HepG2 (cell line): ENCODE results near the gene LARP1. TPM values are rescaled to one million over a fixed set of nuclear protein-coding genes. Genes with fewer than 3 reads are reported as not detected.

Experiments used
- KAT2B ChIP-seq: fragments of 150-350 bp; IDR thresholded peaks from 2 replicates; pipeline ENCODE4 v1.6.1; 2014; ENCODE audit warnings: low read depth, low read length, borderline replicate concordance
- MAF1 ChIP-seq: sonication (generic); formaldehyde crosslinking; IDR thresholded peaks from 2 replicates; pipeline ENCODE4 v1.5.0; 2020; ENCODE audit warnings: missing genetic modification reagents, borderline replicate concordance
- MED8 ChIP-seq: sonication (generic); formaldehyde crosslinking; IDR thresholded peaks from 2 replicates; pipeline ENCODE4 v1.8.1; 2023; ENCODE audit warnings: mild to moderate bottlenecking, missing genetic modification reagents; ENCODE audit not compliant: insufficient replicate concordance
- NFE2L1 ChIP-seq: sonication (generic); formaldehyde crosslinking; IDR thresholded peaks from 2 replicates; pipeline ENCODE4 v1.4.0; 2020; ENCODE audit warnings: missing genetic modification reagents, mild to moderate bottlenecking, borderline replicate concordance
- PRPF4 ChIP-seq: fragments of 200-400 bp; formaldehyde crosslinking; IDR thresholded peaks from 2 replicates; pipeline ENCODE4 v1.6.1; 2016; ENCODE audit warnings: low read length, low read depth; ENCODE audit not compliant: poor library complexity, severe bottlenecking
- RFXAP ChIP-seq: sonication (generic); formaldehyde crosslinking; IDR thresholded peaks from 2 replicates; pipeline ENCODE4 v1.4.0; 2020; ENCODE audit warnings: missing genetic modification reagents, borderline replicate concordance
- TOPORS ChIP-seq: sonication (generic); formaldehyde crosslinking; IDR thresholded peaks from 2 replicates; pipeline ENCODE4 v1.8.0; 2023; ENCODE audit warnings: mild to moderate bottlenecking, missing genetic modification reagents
- TSC22D2 ChIP-seq: sonication (generic); formaldehyde crosslinking; IDR thresholded peaks from 2 replicates; pipeline ENCODE4 v1.5.1; 2020; ENCODE audit warnings: missing genetic modification reagents, mild to moderate bottlenecking, borderline replicate concordance
- ZBTB38 ChIP-seq: sonication (generic); formaldehyde crosslinking; IDR thresholded peaks from 2 replicates; pipeline ENCODE4 v1.5.1; 2020; ENCODE audit warnings: mild to moderate bottlenecking, missing genetic modification reagents
- ZFP91 ChIP-seq: sonication (generic); formaldehyde crosslinking; IDR thresholded peaks from 2 replicates; pipeline ENCODE4 v1.9.0; 2022; ENCODE audit warnings: missing genetic modification reagents, mild to moderate bottlenecking, borderline replicate concordance
- ZNF225 ChIP-seq: sonication (generic); formaldehyde crosslinking; IDR thresholded peaks from 2 replicates; pipeline ENCODE4 v1.4.0; 2020; ENCODE audit warnings: mild to moderate bottlenecking, missing genetic modification reagents
- ZNF235 ChIP-seq: sonication (generic); formaldehyde crosslinking; IDR thresholded peaks from 2 replicates; pipeline ENCODE4 v1.8.1; 2023; ENCODE audit warnings: mild to moderate bottlenecking, missing genetic modification reagents, borderline replicate concordance
- ZNF274 ChIP-seq: sonication (generic); formaldehyde crosslinking; IDR thresholded peaks from 2 replicates; pipeline ENCODE4 v1.5.1; 2020; ENCODE audit warnings: mild to moderate bottlenecking, missing genetic modification reagents
- ZNF317 ChIP-seq: sonication (generic); formaldehyde crosslinking; IDR thresholded peaks from 2 replicates; pipeline ENCODE4 v1.5.0; 2020; ENCODE audit warnings: mild to moderate bottlenecking, missing genetic modification reagents
- ZNF431 ChIP-seq: sonication (generic); formaldehyde crosslinking; IDR thresholded peaks from 2 replicates; pipeline ENCODE4 v1.9.0; 2022; ENCODE audit warnings: missing genetic modification reagents, low read depth, mild to moderate bottlenecking, borderline replicate concordance
- ZNF446 ChIP-seq: sonication (generic); formaldehyde crosslinking; IDR thresholded peaks from 2 replicates; pipeline ENCODE4 v1.5.0; 2020; ENCODE audit warnings: mild to moderate bottlenecking, missing genetic modification reagents
- ZNF484 ChIP-seq: sonication (generic); formaldehyde crosslinking; IDR thresholded peaks from 2 replicates; pipeline ENCODE4 v1.5.1; 2020; ENCODE audit warnings: mild to moderate bottlenecking, low read depth, missing genetic modification reagents, borderline replicate concordance
- ZNF547 ChIP-seq: sonication (generic); formaldehyde crosslinking; IDR thresholded peaks from 2 replicates; pipeline ENCODE4 v1.5.1; 2020; ENCODE audit warnings: mild to moderate bottlenecking, missing genetic modification reagents
- ZNF660 ChIP-seq: sonication (generic); formaldehyde crosslinking; IDR thresholded peaks from 2 replicates; pipeline ENCODE4 v1.5.1; 2020; ENCODE audit warnings: mild to moderate bottlenecking, low read depth, missing genetic modification reagents, borderline replicate concordance
- ZNF775 ChIP-seq: sonication (generic); formaldehyde crosslinking; IDR thresholded peaks from 2 replicates; pipeline ENCODE4 v1.4.0; 2020; ENCODE audit warnings: missing genetic modification reagents, mild to moderate bottlenecking, moderate library complexity, borderline replicate concordance
- ZNF790 ChIP-seq: sonication (generic); formaldehyde crosslinking; IDR thresholded peaks from 2 replicates; pipeline ENCODE4 v1.8.0; 2022; ENCODE audit warnings: missing genetic modification reagents, mild to moderate bottlenecking, borderline replicate concordance
- ZSCAN5A ChIP-seq: sonication (generic); formaldehyde crosslinking; IDR thresholded peaks from 2 replicates; pipeline ENCODE4 v1.8.0; 2022; ENCODE audit warnings: mild to moderate bottlenecking, missing genetic modification reagents, borderline replicate concordance
- polyA plus RNA-seq, 8 experiments: library from polyadenylated mRNA; depleted of rRNA in 3 of 8; stranded (reverse) in 7 of 8; unstranded in 1 of 8; fragments of >200 nt; fragmentation: Illumina TruSeq in 4 of 8; extraction: Trizol in 4 of 8; gene quantifications; 2 replicates each; pipeline versions ENCODE4 v1.2.1 to v1.2.3, GENCODE V29; 2011 to 2016; ENCODE audit warnings: low read depth in 4 of 8, missing spikeins in 1 of 8, mixed read lengths in 1 of 8; ENCODE audit not compliant: insufficient read depth in 1 of 8
- total RNA-seq, 5 experiments: library from RNA; depleted of rRNA; stranded (reverse); fragments of >200 nt; fragmentation: Illumina TruSeq; extraction: Trizol; gene quantifications; 2 replicates each; pipeline ENCODE4 v1.2.3, GENCODE V29; 2016; ENCODE audit warnings: low read depth in 1 of 5
- TF ChIP-seq, protein P1 (sequence below): sonication (generic); formaldehyde crosslinking; IDR thresholded peaks from 2 replicates; pipeline ENCODE4 v1.5.0; 2020; ENCODE audit warnings: mild to moderate bottlenecking, missing genetic modification reagents

Gene LARP1
- total and polyA plus RNA-seq, 2 of the 13 experiments (the other 11 are each of a cell fraction or from before 2014, with no cell fraction given) = 45.2 to 61.4 TPM

DNA sequence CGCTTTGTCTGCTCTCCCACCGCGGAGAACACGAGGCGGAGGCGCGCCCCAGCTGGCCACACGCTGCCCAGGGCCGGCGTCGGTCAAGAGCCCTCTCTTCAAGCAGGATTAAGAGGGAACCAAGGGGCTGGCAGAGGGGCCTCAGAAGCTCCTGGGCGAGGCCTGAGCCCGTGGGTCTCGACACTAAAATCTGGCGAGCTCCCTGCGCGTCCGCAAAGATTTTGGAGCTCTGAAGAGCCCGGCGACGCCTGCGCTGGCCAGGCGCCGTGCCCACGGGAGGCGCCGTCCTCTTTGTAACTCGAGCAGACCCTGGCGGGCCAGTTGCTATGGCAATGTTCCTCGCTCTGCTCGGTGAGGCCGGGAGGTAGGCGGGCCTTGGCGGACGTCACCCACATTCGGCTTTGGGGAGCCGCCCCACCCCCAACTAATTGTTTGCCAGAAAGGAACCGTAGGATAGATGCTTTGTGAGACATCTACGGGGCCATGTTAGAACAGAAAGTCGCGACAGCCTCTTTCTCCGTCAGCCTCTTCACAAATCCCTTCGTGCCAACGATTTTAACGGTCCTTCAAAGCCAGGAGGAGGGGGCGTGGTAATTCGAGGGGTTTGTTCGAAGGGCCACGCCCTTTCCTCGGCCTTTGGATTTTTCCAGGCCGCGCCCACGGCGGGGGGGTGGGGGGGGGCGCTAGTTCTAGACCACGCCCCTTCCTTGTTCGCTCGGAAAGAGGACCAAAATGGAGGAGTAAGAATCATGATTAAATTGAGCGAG lies 102.5 kb downstream of the LARP1 start (continued):
- TF ChIP-seq ZNF235 (CRISPR knock-in tag) (peak; percentile 86; the same call in 1 of the 2 replicates), TOPORS (CRISPR knock-in tag) (0 out of 2 replicates have a peak, but pooled peaks have one; percentile 24), RFXAP (CRISPR knock-in tag) (peak; percentile 62; the same call in 1 of the 2 replicates), TSC22D2 (CRISPR knock-in tag) (no peak), KAT2B (no peak), ZNF431 (no peak), ZBTB38 (CRISPR knock-in tag) (0 out of 2 replicates have a peak, but pooled peaks have one; percentile 31), ZFP91 (CRISPR knock-in tag) (peak; percentile 72), MED8 (CRISPR knock-in tag) (no peak), ZNF790 (CRISPR knock-in tag) (no peak), ZNF225 (no peak), ZNF317 (CRISPR knock-in tag) (peak; percentile 75; the same call in 1 of the 2 replicates), PRPF4 (no peak), ZNF274 (CRISPR knock-in tag) (no peak), ZNF660 (CRISPR knock-in tag) (no peak), NFE2L1 (CRISPR knock-in tag) (no peak), MAF1 (CRISPR knock-in tag) (no peak), ZNF547 (0 out of 2 replicates have a peak, but pooled peaks have one; percentile 44), ZSCAN5A (CRISPR knock-in tag) (no peak; the same call in 1 of the 2 replicates), ZNF446 (CRISPR knock-in tag) (no peak; the same call in 1 of the 2 replicates), ZNF775 (CRISPR knock-in tag) (no peak), ZNF484 (CRISPR knock-in tag) (0 out of 2 replicates have a peak, but pooled peaks have one; percentile 51)
- TF ChIP-seq, protein P1, sequence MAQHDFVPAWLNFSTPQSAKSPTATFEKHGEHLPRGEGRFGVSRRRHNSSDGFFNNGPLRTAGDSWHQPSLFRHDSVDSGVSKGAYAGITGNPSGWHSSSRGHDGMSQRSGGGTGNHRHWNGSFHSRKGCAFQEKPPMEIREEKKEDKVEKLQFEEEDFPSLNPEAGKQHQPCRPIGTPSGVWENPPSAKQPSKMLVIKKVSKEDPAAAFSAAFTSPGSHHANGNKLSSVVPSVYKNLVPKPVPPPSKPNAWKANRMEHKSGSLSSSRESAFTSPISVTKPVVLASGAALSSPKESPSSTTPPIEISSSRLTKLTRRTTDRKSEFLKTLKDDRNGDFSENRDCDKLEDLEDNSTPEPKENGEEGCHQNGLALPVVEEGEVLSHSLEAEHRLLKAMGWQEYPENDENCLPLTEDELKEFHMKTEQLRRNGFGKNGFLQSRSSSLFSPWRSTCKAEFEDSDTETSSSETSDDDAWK (CRISPR knock-in tag) = no peak
